ENCODE measurements around the gene AKAP14.
"Not testable (repeated sequence)": the region's sequence is repeated elsewhere in the genome, so short reads cannot be mapped to it uniquely, and the experiment has no call there.

Gene AKAP14

DNA sequence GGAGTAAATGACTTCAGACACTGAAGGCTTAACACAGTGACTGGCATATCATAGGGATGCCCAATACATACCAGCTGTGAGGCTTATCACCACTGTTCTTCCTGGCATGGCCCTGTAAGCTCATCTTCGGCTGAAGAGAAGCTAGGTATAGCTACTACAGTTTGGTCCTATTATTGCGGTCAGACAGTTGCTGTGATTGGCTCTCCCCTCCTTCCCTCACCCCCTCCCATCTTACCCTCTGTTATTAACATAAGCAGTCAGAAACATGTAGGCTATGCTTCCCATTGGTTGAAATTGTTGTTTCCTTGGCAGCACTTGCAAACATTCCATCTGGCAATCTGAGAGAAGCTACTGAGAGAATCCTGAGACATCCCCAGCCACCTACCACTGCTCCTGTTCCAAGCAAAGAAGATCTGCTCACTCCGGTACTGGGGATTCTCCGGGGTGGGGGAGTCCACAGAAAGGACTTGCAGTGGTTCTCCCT lies at the start of gene AKAP14:
TSS of gene AKAP14 (plus strand) at position 51 of the 484 bp plus-strand sequence. CDS start 7,331 bp downstream, outside the sequence.
- no peak for DNase-seq

DNA sequence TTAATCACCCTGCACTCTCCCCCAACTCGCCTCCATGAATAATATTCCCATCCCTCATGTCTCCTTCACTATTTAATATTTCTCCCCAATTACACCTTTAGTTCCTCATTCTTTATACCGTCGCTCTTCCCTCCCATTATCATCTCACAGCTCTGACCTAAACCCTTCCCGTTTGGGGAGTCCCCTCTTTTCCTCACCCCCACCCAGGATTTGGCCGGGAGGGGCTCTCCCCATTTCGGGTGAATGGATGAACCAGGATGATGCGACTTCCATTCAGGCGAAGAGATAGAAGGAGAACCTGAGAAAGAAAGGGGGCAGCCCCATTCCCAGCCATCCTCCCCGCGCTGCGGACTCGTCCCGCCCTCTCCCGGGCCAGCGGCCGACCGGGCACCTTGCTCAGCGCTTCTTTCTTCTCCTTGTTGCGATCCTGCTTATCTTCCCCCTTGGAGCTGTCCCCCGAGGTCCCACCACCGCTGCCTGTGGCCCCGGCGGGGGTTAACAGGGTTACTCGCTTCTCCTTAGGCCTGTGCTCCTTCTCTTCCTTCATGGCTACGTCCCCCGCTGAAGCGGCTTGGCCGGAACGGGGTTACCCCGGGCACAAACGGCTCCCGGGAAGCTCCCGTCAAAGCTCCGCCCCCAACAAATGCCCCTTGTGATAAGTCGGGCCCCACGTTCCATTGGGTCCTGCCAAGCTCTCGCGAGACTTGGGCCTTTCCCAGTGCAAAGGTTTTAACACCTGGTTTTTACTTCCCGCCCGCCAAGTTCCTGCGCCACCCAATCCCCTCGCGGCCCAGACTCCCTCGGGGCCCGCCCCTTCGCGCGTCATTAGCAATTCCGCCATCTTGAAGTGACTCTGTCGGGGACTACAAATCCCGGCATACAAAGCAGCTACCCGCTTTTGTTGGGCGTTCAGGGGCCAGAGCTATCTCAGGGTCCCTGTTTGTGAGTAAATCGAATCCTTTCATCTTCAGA lies 43.0 kb upstream of the AKAP14 start, which contains the start of gene UPF3B:
TSS of gene UPF3B (minus strand) at position 582 of the 972 bp plus-strand sequence. CDS start at position 547, 35 bp downstream.
- DNase-seq, result peak; percentile 96

DNA sequence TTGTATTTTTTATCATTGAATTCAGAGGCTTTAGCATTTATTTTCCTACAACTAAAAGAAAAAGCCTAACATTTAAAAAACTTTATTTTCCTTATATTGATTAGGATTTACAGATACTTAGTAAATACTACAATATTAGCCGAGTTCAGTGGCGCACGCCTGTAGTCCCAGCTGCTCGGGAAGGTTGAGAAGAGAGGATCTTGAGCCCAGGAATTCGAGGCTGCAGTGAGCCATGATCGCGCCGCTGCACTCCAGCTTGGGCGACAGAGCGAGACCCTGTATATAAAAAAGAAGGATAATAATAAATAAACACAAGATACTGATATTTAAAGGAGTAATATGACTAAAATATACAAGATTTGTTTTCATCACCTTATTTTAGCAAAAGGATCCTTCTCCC lies 42.2 kb upstream of the AKAP14 start:
- DNase-seq, result no peak

DNA sequence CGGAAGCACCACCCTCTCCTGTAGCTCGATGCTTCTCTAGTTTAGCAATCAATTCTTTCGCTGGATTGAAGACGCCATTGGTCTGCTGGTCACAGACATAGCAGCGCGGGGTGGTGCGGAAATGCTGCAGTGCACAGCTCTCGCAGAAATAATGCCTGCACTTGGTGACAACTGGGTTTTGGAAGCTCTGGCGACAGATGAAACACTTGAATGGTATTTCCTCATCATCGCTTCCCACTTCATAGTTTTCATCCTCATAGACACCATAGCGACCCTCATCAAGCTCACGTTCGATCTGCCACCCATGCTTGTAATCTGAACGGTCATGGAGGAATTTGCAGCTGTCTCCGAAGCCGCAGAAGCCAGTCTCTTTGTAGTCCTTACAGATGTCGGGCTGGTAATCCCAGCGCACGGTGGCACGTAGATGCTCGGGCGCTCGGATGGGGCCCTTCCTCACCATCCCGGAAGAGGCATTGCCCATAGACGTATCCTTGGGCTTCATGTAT lies 25.0 kb upstream of the AKAP14 start:
- no peak for DNase-seq

DNA sequence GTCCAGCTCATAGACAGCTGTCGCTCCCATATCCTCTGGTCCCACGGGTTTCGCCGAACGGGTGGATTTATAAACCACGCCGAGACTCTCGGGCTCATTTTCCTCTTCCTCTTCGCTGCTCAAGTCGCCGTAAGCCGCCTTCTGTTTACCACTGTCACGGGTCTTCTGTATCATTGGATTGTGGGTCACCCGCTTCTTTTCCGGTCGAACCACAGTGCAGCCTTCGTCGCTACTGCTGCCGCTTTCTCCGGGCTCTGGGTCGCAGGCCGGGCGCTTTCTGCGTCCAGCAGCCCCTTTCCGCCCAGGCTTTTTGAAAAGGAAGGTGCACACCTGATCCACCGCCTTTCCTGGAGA lies 24.5 kb upstream of the AKAP14 start:
- DNase-seq, result no peak

DNA sequence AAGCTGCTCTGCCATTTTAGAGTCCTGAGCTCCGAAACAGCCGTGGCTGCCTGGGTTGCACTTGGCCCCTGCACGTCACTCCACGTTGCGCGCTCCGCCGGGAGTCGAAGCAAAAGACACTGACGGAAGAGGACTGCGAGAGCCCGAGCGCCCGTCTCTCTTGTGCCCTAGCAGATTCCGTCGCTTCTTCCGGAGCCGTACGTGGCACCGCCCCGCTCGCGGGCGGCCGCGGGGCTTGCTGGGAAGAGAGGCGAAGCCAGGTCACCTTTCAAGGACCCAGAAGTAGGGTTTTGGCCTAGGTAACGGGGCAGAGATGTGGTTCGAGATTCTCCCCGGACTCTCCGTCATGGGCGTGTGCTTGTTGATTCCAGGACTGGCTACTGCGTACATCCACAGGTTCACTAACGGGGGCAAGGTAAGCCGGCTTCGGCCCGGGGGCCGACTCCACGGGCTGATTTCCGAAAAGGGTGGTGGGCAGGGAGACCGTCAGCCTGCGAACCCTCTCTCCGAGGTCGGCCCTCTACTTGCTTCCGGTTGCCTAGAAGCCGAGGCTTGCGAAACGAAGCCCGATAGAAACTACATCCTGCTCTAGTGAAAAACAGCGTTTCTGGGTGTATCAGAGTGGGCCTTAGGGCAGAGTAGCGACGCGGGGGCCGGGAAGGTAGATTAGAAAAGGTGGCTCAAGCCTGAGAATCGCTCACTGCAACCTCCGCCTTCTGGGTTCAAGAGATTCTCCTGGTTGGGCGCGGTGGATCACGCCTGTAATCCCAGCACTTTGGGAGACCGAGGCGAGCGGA lies 23.9 kb upstream of the AKAP14 start, which contains the start of the genes NDUFA1 and RNF113A:
TSS of gene NDUFA1 (plus strand) at position 234 of the 797 bp plus-strand sequence. CDS start at position 314, 80 bp downstream.
TSS of gene RNF113A (minus strand) at position 135 of the 797 bp plus-strand sequence. CDS start at position 15, 120 bp downstream.
- DNase-seq, result peak; percentile 77

DNA sequence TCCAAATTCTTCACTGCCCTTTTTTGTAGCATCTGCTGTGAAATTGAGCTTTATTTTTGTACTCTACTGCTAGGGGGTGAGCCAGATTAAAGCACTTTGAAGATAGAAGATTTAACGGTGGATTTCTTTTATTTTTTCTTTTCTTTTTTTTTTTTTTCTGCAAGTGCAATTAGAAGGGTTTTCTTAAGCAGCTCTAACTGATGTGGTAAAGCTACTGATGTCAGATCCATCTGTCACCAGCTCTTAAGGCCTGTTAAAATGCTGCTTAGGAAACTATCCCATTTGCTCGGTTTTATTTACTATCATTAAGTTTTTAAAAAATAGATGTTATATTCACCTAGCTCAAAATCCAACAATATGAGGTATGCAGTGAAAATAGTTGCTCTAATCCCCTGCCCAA lies 17.0 kb upstream of the AKAP14 start:
- no peak for DNase-seq

DNA sequence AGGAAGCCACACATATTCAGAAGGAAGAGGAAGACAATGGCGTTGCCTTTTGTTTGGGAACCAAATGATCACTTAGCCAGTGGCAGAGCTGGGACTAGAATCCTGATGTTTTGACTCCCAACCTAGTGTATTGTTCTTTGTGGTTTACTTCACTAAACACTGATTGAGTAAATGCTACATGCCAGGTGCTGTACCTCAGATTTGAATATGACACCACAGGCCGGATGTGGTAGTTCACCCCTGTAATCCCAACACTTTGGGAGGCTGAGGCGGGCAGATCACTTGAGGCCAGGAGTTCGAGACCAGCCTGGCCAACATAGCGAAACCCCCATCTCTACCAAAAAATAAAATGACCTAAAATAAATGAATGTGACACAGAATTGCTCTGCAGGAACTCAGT lies 15.6 kb upstream of the AKAP14 start:
- DNase-seq, result no peak

DNA sequence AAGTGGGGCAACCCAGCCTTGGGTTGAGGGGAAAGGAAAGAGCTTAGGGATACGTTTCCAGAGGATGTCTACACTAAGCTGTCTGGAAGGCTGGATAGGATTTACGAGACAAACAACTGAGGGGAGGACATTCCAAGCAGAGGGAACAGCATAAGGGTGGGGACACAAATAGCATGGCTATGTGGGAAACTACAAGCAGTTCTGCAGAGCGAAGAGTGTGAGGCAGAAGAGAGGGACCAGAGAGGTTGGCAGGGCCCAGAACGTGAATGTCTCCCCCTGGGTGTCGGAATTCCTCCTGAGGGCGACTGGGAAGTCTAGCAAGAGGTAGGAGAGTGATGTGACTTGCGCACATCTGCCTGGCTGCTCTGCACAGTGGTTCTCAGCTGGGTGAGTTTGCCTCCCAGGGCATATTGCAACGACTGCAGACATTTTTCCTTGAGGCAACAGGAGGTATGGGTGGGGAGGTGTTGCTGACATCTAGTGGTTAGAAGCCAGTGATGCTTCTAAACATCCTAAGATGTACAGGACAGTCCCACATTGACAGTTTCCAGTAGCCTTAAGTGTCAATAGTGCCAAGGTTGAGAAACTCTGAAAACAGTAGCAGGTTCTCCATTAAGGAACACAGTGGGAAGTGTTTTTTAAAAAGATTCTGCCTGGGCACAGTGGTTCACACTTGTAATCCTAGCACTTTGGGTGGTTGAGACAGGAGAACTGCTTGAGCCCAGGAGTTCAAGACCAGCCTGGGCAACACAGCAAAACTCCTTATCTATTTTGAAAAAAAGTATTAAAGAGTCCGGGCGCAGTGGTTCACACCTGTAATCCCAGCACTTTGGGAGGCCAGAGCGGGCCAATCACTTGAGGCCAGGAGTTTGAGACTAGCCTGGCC lies 14.9 kb upstream of the AKAP14 start:
- peak; percentile 41 for DNase-seq

DNA sequence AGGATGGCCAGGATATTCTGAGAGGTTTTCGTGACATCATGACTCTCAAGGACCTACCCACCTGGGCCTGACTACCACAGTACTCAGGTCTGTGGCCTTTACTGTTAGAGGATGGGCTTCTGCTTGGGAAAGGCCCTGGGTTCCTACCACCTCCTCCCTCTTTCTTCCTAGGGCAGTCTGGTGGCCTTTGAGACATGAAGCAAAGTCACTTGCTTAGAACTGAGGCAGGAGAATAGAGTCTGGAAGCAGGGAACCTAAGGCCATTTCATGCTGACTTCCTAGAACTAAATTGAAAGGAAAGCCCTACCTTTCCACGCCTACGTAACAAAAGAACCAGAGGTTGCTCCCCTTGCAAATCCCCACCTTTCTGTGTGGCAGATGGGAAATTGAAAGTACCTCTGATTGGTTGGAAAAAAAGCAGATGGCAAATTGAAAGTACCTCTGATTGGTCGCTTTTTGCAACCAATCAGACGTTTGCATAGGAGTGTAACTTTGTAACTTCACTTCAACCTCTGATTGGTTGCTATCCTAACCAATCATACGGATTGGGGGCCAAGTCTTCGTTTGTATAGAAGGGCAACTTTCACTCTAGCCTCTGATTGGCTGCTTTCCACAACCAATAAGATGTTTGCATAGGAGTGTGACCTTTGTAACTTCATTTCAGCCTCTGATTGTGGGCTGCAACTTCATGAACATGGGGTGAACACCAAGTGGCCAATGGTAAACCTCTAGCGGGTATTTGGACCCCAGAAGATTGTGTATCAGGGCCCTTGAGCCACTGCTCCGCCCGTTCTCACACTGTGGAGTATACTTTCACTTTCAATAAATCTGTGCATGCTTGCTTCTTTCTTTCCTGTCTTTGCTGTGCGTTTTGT lies 9.9 kb upstream of the AKAP14 start:
- no peak for DNase-seq

DNA sequence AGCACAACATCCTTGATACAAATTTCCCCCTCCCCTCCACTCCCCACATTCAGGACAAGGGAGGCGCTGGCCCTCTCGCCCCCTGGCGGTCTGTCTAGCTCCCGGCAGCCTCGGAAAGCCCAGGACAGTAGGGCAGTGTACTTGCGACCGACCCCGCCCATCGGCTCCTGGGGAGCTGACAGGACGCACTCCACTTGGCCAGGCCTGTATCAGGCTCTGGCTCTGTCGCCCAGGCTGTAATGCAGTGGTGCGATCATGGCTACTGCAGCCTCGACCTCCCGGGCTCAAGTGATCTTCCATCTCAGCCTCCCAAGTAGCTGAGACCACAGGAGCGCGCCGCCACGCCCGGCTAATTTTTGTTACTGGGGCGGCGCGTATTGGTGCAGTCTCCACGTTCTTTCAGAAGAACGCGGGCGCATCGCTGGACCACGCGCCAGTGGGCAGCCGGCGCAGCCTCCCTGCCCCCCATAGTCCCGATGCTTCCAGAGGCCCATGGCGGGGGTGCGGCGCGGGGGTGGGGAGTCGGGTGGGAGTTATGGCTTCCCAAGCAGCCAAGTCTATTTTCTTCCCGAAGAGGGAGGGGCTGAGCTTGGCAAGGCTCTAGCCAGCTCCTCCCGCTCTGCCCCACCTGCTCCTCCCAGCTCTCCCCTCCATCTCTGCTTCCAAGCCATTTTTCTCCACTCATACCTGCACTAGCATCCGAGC lies 7.8 kb upstream of the AKAP14 start:
- no peak for DNase-seq

DNA sequence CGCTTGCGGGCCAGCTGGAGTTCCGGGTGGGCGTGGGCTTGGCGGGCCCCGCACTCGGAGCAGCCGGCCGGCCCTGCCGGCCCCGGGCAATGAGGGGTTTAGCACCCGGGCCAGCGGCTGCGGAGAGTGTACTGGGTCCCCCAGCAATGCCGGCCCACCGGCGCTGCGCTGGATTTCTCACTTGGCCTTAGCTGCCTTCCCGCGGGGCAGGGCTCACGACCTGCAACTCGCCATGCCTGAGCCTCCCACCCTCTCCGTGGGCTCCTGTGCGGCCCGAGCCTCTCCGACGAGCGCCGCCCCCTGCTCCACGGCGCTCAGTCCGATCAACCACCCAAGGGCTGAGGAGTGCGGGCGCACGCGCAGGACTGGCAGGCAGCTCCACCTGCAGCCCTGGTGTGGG lies 5.1 kb upstream of the AKAP14 start:
- DNase-seq, result not testable (repeated sequence)

DNA sequence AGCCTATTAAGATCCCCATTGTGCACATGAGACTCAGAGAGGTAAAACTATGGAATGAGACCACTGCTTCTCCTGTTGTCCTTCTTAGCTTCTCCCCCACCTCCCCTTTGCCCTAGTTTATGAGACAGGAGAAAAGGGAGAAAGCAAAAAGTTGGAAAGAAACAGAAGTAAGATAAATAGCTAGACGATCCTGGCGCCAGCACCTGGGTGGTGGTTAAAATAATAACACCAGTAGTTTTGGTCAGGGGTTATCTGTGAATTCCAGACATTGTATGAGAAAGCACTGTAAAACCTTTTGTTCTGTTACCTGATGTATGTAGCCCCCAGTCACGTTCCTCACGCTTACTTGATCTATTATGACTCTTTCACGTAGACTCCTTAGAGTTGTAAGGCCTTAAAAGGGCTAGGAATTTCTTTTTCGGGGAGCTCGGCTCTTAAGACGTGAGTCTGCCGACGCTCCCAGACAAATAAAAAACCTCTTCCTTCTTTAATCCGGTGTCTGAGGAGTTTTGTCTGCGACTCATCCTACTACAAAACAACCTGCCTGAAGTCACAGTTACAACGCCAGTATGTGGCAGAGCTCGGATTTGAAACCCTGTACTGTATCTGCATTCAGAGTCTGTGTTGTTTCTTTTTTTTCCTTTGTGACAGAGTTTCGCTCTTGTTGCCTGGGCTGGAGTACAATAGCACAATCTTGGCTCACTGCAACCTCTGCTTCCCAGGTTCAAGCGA lies 3.6 kb upstream of the AKAP14 start:
- not testable (repeated sequence) for DNase-seq

DNA sequence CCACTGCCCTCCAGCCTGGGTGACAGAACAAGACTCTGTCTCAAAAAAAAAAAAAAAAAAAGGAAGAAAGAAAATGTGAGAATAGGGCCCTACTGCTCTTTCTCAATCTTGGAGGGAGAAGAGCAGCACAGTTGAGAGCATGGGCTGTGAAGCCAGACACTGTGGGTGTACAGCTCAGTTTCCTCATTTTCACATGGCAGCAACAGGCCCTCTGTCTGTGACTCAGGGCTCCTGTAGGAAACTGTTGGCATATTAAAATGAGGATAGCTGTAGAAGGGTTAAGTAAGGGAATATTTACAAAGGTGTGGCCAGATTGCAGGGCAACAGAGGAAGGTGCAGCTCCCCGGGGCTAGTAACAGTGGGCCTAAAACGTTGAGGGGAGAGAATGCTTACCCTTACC lies 3.4 kb downstream of the AKAP14 start:
- DNase-seq, result no peak

DNA sequence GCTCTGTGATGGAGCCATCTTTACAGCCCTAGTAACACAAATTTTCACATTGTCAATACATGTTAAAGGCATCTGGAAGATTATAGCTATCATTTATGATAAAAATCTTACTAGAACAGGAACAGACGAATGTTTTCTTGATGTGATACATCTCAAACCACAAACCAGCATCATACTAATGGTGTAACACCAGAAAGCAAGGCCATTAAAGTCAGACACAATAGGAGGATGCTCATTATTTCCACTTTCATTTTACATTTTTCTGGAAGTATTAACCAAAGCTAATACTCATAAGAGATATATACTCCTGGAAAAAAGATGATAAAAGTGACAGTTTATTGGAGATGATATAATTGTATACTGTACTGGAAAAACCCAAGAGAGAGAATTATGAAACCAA lies 5.3 kb downstream of the AKAP14 start:
- no peak for DNase-seq

DNA sequence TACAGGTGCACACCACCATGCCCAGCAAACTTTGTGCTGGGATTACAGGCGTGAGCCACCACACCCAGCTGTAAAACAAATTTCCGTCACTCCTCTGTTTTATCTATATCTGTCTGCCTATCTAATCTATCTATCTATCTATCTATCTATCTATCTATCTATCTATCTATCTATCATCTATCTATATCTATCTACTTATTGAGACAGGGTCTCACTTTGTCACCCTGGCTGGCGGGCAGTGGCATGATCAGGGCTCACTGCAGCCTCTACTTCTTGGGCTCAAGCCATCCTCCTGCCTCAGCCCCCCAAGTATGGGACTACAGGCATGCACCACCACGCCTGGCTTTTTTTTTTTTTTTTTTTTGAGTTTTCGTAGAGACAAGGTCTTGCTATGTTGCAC lies 20.6 kb downstream of the AKAP14 start:
- DNase-seq, result no peak

DNA sequence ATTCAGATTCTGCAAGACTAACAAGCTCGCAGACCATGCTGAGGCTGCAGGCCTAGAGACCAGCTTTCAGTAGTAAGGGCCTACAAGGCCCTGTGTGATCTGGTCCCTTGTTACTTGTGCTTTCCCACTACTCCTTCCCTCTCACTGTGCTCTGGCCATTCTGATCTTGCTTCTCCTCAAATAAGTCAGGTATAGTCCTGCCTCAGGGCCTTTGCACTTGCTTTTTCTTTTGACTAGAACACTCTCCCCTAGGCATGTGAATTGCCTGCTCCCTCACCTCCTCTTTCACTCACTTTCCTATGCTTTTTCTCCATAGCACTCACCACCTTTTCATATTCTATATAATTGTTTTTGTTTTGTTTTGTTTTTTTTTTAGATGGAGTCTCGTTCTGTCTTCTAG lies 22.2 kb downstream of the AKAP14 start:
- no peak for DNase-seq

DNA sequence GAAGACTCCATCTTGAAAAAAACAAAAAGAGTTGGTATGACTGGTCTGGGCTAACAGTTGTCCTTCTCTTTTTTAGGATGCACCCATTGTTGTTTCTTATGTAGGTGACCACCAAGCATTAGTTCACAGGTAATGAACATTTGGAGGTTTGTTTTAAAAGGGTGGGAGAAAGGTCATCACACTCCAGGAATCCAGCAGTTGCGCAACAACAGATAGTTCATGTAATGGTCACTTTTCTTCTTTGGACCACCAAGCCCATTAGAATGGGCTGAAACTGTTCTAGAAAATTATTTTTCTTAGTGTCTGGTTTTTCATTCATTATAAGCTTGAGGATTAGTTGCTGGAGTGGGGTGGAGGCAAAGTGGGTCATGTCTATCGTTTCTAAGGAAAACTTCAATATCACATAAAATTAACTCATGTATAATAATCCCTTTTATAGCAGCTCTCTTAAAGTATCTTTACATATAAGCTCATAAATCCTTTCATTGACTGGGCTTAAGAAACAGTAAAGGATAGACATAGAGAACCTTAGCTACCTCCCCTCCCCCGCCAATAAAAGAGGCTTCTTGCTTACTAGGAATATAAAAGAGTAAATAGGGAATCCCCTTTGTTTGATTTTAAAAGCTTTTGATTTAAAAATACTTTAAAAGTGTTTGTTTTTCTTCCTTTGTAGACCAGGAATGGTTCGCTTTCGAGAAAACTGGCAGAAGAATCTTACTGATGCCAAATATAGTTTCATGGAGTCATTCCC lies 24.3 kb downstream of the AKAP14 start:
- DNase-seq, result no peak

DNA sequence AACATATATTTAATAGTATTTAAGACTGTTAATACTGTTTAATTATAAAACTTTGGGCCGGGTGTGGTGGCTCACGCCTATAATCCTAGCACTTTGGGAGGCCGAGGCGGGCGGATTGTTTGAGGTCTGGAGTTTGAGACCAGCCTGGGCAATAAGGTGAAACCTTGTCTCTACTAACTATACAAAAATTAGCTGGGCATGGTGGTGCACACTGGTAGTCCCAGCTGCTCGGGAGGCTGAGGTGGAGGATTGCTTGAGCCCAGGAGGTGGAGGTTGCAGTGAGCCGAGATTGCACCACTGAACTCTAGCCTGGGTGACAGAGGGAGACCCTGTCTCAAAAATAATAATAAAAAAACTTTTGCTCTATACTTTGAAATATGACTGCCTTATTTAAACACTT lies 26.7 kb downstream of the AKAP14 start:
- DNase-seq, result not testable (repeated sequence)
